WTC11 (cell line): ENCODE data around the gene ZDHHC11. TPM values are rescaled to one million over a fixed set of nuclear protein-coding genes. Genes with fewer than 3 reads are reported as not detected.

Source experiments
- CDX4 ChIP-seq: fragments of 250-450 bp; sonication (Bioruptor Pico); IDR thresholded peaks from 2 replicates; pipeline ENCODE4 v1.9.0; 2021; ENCODE audit warnings: moderate library complexity, mild to moderate bottlenecking, inconsistent platforms, borderline replicate concordance
- FOXP1 ChIP-seq: sonication (generic); formaldehyde crosslinking; IDR thresholded peaks from 2 replicates; pipeline ENCODE4 v1.8.0; 2022; ENCODE audit warnings: missing genetic modification reagents, mild to moderate bottlenecking, moderate library complexity, borderline replicate concordance
- GTF2I ChIP-seq: fragments of 250-450 bp; sonication (Bioruptor Pico); conservative IDR thresholded peaks from 2 replicates; pipeline ENCODE4 v1.4.0; 2021; ENCODE audit warnings: mild to moderate bottlenecking
- HMGXB4 ChIP-seq: sonication (generic); formaldehyde crosslinking; IDR thresholded peaks from 2 replicates; pipeline ENCODE4 v1.8.1; 2023; ENCODE audit warnings: mild to moderate bottlenecking, moderate library complexity, missing genetic modification reagents
- IRF1 ChIP-seq: sonication (generic); formaldehyde crosslinking; IDR thresholded peaks from 2 replicates; pipeline ENCODE4 v1.8.0; 2023; ENCODE audit warnings: missing genetic modification reagents
- JAZF1 ChIP-seq: fragments of 250-450 bp; sonication (Bioruptor Pico); IDR thresholded peaks from 2 replicates; pipeline ENCODE4 v1.9.0; 2021; ENCODE audit warnings: moderate library complexity, mild to moderate bottlenecking, inconsistent platforms
- MYBL2 ChIP-seq: sonication (generic); formaldehyde crosslinking; IDR thresholded peaks from 2 replicates; pipeline ENCODE4 v1.8.1; 2023; ENCODE audit warnings: mild to moderate bottlenecking, moderate library complexity, missing genetic modification reagents
- NFYB ChIP-seq: sonication (generic); formaldehyde crosslinking; conservative IDR thresholded peaks from 2 replicates; pipeline ENCODE4 v1.8.0; 2022; ENCODE audit warnings: low read depth, missing genetic modification reagents
- SMAD3 ChIP-seq: sonication (generic); formaldehyde crosslinking; IDR thresholded peaks from 2 replicates; pipeline ENCODE4 v1.8.0; 2022; ENCODE audit warnings: missing genetic modification reagents, mild to moderate bottlenecking, borderline replicate concordance
- total RNA-seq: library from RNA; stranded (reverse); gene quantifications from 3 replicates; pipeline ENCODE4 v1.2.3, GENCODE V29; 2021
- TF ChIP-seq, protein P1 (sequence below): sonication (generic); formaldehyde crosslinking; IDR thresholded peaks from 2 replicates; pipeline ENCODE4 v1.8.0; 2023; ENCODE audit warnings: missing genetic modification reagents, mild to moderate bottlenecking, borderline replicate concordance
- TF ChIP-seq, protein P2 (sequence below): fragments of 250-450 bp; sonication (Bioruptor Pico); IDR thresholded peaks from 2 replicates; pipeline ENCODE4 v1.9.0; 2021; ENCODE audit warnings: mild to moderate bottlenecking
- TF ChIP-seq, protein P3 (sequence below): fragments of 250-450 bp; sonication (Bioruptor Pico); IDR thresholded peaks from 2 replicates; pipeline ENCODE4 v1.9.0; 2021; ENCODE audit warnings: mild to moderate bottlenecking, borderline replicate concordance

Gene ZDHHC11
- total RNA-seq, 1 experiment from 2014 or later: 21.4 TPM

DNA sequence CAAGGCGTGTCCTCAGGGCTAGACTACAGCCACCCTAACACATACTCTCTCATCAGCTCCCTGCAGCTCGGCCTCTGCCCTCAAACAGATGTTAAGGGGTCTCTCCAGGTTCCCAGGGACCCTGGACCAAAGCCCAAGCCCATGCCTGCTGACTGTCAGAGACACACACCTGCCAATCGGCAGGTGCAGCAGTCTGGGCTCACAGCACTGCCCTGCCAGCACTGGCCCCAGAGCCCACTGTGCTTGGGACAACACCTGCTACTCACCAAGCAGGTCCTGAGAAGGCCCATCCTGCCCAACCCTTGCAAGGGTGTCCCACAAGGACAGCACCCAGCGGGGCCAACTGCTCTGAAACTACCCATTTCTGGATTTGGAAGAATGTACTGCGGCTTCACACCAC lies 20.2 kb upstream of the ZDHHC11 start (continued):
- TF ChIP-seq, protein P1, sequence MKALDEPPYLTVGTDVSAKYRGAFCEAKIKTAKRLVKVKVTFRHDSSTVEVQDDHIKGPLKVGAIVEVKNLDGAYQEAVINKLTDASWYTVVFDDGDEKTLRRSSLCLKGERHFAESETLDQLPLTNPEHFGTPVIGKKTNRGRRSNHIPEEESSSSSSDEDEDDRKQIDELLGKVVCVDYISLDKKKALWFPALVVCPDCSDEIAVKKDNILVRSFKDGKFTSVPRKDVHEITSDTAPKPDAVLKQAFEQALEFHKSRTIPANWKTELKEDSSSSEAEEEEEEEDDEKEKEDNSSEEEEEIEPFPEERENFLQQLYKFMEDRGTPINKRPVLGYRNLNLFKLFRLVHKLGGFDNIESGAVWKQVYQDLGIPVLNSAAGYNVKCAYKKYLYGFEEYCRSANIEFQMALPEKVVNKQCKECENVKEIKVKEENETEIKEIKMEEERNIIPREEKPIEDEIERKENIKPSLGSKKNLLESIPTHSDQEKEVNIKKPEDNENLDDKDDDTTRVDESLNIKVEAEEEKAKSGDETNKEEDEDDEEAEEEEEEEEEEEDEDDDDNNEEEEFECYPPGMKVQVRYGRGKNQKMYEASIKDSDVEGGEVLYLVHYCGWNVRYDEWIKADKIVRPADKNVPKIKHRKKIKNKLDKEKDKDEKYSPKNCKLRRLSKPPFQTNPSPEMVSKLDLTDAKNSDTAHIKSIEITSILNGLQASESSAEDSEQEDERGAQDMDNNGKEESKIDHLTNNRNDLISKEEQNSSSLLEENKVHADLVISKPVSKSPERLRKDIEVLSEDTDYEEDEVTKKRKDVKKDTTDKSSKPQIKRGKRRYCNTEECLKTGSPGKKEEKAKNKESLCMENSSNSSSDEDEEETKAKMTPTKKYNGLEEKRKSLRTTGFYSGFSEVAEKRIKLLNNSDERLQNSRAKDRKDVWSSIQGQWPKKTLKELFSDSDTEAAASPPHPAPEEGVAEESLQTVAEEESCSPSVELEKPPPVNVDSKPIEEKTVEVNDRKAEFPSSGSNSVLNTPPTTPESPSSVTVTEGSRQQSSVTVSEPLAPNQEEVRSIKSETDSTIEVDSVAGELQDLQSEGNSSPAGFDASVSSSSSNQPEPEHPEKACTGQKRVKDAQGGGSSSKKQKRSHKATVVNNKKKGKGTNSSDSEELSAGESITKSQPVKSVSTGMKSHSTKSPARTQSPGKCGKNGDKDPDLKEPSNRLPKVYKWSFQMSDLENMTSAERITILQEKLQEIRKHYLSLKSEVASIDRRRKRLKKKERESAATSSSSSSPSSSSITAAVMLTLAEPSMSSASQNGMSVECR (CRISPR knock-in tag): no peak
- no peak for TF ChIP-seq HMGXB4 (CRISPR knock-in tag)
- no peak for TF ChIP-seq GTF2I (CRISPR knock-in tag)
- no peak for TF ChIP-seq SMAD3
- no peak for TF ChIP-seq IRF1 (CRISPR knock-in tag)
- TF ChIP-seq NFYB (CRISPR knock-in tag): no peak
- TF ChIP-seq JAZF1 (CRISPR knock-in tag): no peak
- TF ChIP-seq CDX4: no peak
- TF ChIP-seq, protein P2, sequence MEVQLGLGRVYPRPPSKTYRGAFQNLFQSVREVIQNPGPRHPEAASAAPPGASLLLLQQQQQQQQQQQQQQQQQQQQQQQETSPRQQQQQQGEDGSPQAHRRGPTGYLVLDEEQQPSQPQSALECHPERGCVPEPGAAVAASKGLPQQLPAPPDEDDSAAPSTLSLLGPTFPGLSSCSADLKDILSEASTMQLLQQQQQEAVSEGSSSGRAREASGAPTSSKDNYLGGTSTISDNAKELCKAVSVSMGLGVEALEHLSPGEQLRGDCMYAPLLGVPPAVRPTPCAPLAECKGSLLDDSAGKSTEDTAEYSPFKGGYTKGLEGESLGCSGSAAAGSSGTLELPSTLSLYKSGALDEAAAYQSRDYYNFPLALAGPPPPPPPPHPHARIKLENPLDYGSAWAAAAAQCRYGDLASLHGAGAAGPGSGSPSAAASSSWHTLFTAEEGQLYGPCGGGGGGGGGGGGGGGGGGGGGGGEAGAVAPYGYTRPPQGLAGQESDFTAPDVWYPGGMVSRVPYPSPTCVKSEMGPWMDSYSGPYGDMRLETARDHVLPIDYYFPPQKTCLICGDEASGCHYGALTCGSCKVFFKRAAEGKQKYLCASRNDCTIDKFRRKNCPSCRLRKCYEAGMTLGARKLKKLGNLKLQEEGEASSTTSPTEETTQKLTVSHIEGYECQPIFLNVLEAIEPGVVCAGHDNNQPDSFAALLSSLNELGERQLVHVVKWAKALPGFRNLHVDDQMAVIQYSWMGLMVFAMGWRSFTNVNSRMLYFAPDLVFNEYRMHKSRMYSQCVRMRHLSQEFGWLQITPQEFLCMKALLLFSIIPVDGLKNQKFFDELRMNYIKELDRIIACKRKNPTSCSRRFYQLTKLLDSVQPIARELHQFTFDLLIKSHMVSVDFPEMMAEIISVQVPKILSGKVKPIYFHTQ (CRISPR knock-in tag): no peak
- TF ChIP-seq MYBL2 (CRISPR knock-in tag): no peak
- TF ChIP-seq, protein P3, sequence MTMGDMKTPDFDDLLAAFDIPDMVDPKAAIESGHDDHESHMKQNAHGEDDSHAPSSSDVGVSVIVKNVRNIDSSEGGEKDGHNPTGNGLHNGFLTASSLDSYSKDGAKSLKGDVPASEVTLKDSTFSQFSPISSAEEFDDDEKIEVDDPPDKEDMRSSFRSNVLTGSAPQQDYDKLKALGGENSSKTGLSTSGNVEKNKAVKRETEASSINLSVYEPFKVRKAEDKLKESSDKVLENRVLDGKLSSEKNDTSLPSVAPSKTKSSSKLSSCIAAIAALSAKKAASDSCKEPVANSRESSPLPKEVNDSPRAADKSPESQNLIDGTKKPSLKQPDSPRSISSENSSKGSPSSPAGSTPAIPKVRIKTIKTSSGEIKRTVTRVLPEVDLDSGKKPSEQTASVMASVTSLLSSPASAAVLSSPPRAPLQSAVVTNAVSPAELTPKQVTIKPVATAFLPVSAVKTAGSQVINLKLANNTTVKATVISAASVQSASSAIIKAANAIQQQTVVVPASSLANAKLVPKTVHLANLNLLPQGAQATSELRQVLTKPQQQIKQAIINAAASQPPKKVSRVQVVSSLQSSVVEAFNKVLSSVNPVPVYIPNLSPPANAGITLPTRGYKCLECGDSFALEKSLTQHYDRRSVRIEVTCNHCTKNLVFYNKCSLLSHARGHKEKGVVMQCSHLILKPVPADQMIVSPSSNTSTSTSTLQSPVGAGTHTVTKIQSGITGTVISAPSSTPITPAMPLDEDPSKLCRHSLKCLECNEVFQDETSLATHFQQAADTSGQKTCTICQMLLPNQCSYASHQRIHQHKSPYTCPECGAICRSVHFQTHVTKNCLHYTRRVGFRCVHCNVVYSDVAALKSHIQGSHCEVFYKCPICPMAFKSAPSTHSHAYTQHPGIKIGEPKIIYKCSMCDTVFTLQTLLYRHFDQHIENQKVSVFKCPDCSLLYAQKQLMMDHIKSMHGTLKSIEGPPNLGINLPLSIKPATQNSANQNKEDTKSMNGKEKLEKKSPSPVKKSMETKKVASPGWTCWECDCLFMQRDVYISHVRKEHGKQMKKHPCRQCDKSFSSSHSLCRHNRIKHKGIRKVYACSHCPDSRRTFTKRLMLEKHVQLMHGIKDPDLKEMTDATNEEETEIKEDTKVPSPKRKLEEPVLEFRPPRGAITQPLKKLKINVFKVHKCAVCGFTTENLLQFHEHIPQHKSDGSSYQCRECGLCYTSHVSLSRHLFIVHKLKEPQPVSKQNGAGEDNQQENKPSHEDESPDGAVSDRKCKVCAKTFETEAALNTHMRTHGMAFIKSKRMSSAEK (CRISPR knock-in tag): no peak
- no peak for TF ChIP-seq FOXP1 (CRISPR knock-in tag)
